Right lobe of liver (tissue), 6 donors: Measurements from ENCODE around the gene SCRN2. TPM values are rescaled to one million over a fixed set of nuclear protein-coding genes. Genes with fewer than 3 reads are reported as not detected.

Source experiments
- ATAC-seq, 4 donors: fragments of 200-7000 bp; cut with Tn5 transposase; one replicate each; pipeline ENCODE4 v1.9.1; 2020; ENCODE audit warnings: mild to moderate bottlenecking in 4 of 4, moderate library complexity in 4 of 4
- DNase-seq, 3 donors: peaks; one replicate each; pipeline ENCODE4 v3.0.0-alpha.2; 2020
- H3K27ac ChIP-seq, 3 donors: fragments of 200-600 bp; one replicate each; pipeline ENCODE4 v1.8.0; 2022
- H3K27me3 ChIP-seq, 2 donors: fragments of 200-600 bp; one replicate each; pipeline ENCODE4 v1.8.0; 2022
- H3K36me3 ChIP-seq, 4 donors: fragments of 200-600 bp; sonication (generic) in 1 of 4; one replicate each; pipeline versions ENCODE4 v1.5.1 to v1.8.0; 2017 to 2022; ENCODE audit warnings: control low read depth in 1 of 4
- H3K4me1 ChIP-seq, 4 donors: fragments of 200-600 bp; sonication (generic) in 1 of 4; one replicate each; pipeline versions ENCODE4 v1.5.1 to v1.8.0; 2017 to 2022; ENCODE audit warnings: control low read depth in 1 of 4
- H3K4me3 ChIP-seq, 3 donors: fragments of 200-600 bp; one replicate each; pipeline ENCODE4 v1.8.0; 2022
- H3K9me3 ChIP-seq, 4 donors: fragments of 200-600 bp; sonication (generic) in 1 of 4; one replicate each; pipeline versions ENCODE4 v1.5.1 to v1.8.0; 2017 to 2022; ENCODE audit warnings: control low read depth in 1 of 4
- CTCF ChIP-seq, 4 donors: fragments of 200-600 bp in 3 of 4; fragments of 450-650 bp in 1 of 4; IDR thresholded peaks; one replicate each; pipeline versions ENCODE4 v1.5.1 to v1.8.0; 2016 to 2022; ENCODE audit warnings: antibody characterized with exemption in 4 of 4, mild to moderate bottlenecking in 2 of 4
- POLR2A ChIP-seq: fragments of 450-650 bp; IDR thresholded peaks from one replicate; pipeline ENCODE4 v1.6.1; 2017; ENCODE audit warnings: antibody characterized with exemption, mild to moderate bottlenecking
- WGBS: methylation state at CpG from one replicate; pipeline ENCODE4 v1.1.6; 2018; ENCODE audit warnings: low coverage, low lambda C conversion rate; ENCODE audit not compliant: insufficient coverage; ENCODE audit errors: missing lambda C conversion rate; 5-methylcytosine and 5-hydroxymethylcytosine counted together
- intact Hi-C, 2 donors: fragments of 100-400 bp; cut with DNase I; formaldehyde crosslinking; loops; one replicate each; pipeline versions ENCODE4 v1.11.2 to v1.14.1; 2022
- total RNA-seq, 6 experiments: library from RNA; depleted of rRNA in 2 of 6; stranded (reverse); fragments of >200 nt in 2 of 6; fragmentation: NEBNext Ultra II Directional in 3 of 6; extraction: Animal tissue kit (Norgen Biotek cat#: 25700) in 3 of 6; gene quantifications; one replicate each; pipeline versions ENCODE4 v1.1.0 to v1.2.4, GENCODE V29; 2016 to 2023
- donor health status: DM: no; HTN: yes; CAD: no.
- donor health status: DM: no; HTN: no; CAD: no.
- donor health status: DM: no; HTN: no; CAD: no.
- donor health status: DM: no; HTN: yes; CAD: no.
- donor health status: DM: no; HTN: yes; CAD: no.

The SCRN2 gene
- total RNA-seq, 6 experiments from 2014 or later = 18.1 to 25.7 (median 19.6) TPM

DNA sequence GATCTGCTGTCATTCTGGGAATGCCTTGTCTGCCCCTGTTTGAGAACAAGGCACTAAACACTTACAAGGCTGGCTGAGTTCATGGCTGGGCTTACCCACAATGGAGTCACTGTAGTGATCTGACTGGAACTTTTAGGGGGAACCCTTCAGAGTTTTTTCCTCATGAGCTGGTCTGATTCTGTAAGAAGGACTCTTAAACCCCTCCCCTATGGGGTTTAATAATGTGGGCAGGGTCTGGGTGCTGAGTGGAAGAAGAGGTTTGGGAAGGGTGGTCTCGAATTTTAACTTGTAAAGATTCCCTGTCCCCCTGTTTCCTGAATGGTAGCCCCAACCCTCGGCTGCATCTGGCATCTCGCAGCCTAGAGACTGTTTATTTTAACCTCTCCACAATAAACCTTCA is 50.0 kb downstream of the SCRN2 start:
- DNase-seq (no peak), ATAC-seq (no peak)
- no peaks in the 10 kb centered on the region for H3K9me3 ChIP-seq
- WGBS = 32% methylated on average over 3 of the region's 3 CpGs
- H3K4me1 ChIP-seq = no peaks in the 10 kb centered on the region
- no peak overlapping the region for H3K27ac ChIP-seq
- TF ChIP-seq CTCF (IDR thresholded peaks at IDR 0.05) = no peak
- TF ChIP-seq POLR2A = no peak
- no peaks in the 10 kb centered on the region for H3K36me3 ChIP-seq
- no peak overlapping the region for H3K4me3 ChIP-seq
- peaks cover 7 to 17% of the 10 kb centered on the region in 2 donors for H3K27me3 ChIP-seq
- intact Hi-C loops = no loop called here

GRCh38 chr17:47789611-47790561 is 51.2 kb downstream of the SCRN2 start:
- no peaks in the 10 kb centered on the region for H3K4me1 ChIP-seq
- H3K36me3 ChIP-seq = no peaks in the 10 kb centered on the region
- WGBS = 3% methylated on average over 41 of the region's 70 CpGs
- no peak for TF ChIP-seq POLR2A
- peak; percentile 32 to 44 (median 35) for TF ChIP-seq CTCF (IDR thresholded peaks at IDR 0.05)
- H3K27me3 ChIP-seq = peaks cover 7 to 17% of the 10 kb centered on the region in 2 donors
- peak overlapping the region in 2 of 3 donors; percentile 15 to 18 for H3K4me3 ChIP-seq
- intact Hi-C loops = no loop called here
- DNase-seq (peak in 1 of 3 donors; percentile 56), ATAC-seq (peak; percentile 76 to 95 (median 90))
- no peak overlapping the region for H3K27ac ChIP-seq
- no peaks in the 10 kb centered on the region for H3K9me3 ChIP-seq

Other genes starting within 250 kb of the SCRN2 start
- 100 to 1,000 TPM in 2 of 6 experiments, 10 to 100 TPM in 4; 80.8 to 104 (median 94.5) TPM for gene KPNB1, start 191.4 kb downstream of the SCRN2 start, total RNA-seq
- gene TBKBP1, start 147.1 kb downstream of the SCRN2 start, total RNA-seq = 1 to 10 TPM; 1.2 to 3.2 (median 2.2) TPM
- under 1 TPM in 5 of 6 experiments, not detected in 1; 0.19 to 0.56 (median 0.24) TPM for gene TBX21, start 108.0 kb downstream of the SCRN2 start, total RNA-seq
- 1 to 10 TPM in 5 of 6 experiments, under 1 TPM in 1; 0.62 to 2.2 (median 1.4) TPM for gene OSBPL7, start 19.5 kb downstream of the SCRN2 start, total RNA-seq
- 10 to 100 TPM; 14.4 to 26.1 (median 16.3) TPM for gene MRPL10, start 9.7 kb downstream of the SCRN2 start, total RNA-seq
- under 1 TPM; 0.12 to 0.44 (median 0.35) TPM for gene LRRC46, start 9.6 kb downstream of the SCRN2 start, total RNA-seq
- gene SP6, start 9.9 kb upstream of the SCRN2 start, total RNA-seq = under 1 TPM in 3 of 6 experiments, not detected in 3; 0.09 to 0.12 (median 0.11) TPM
- gene SP2, start 55.0 kb upstream of the SCRN2 start, total RNA-seq = 1 to 10 TPM; 3.1 to 7.9 (median 5.5) TPM
- gene PNPO, start 100.3 kb upstream of the SCRN2 start, total RNA-seq = 100 to 1,000 TPM in 5 of 6 experiments, 10 to 100 TPM in 1; 85.0 to 151 (median 124) TPM
- gene PRR15L, start 116.6 kb upstream of the SCRN2 start, total RNA-seq = 1 to 10 TPM in 1 of 6 experiments, under 1 TPM in 5; 0.19 to 1.1 (median 0.47) TPM
- 100 to 1,000 TPM in 3 of 6 experiments, 10 to 100 TPM in 3; 47.3 to 119 (median 99.7) TPM for gene CDK5RAP3, start 129.8 kb upstream of the SCRN2 start, total RNA-seq
- gene COPZ2, start 196.5 kb upstream of the SCRN2 start, total RNA-seq = 10 to 100 TPM; 18.9 to 26.6 (median 23.8) TPM
- 100 to 1,000 TPM in 4 of 6 experiments, 10 to 100 TPM in 2; 63.1 to 156 (median 117) TPM for gene NFE2L1, start 207.1 kb upstream of the SCRN2 start, total RNA-seq